ENCODE results near the gene DNAJC5G.

- TF ChIP-seq CTCF (conservative IDR thresholded peaks at IDR 0.05 in 1 of 2, IDR thresholded peaks at IDR 0.05 in 1 of 2; ENCODE audit: low read depth in 1 of 2, low read length in 2 of 2), result no peak
- TF ChIP-seq EZH2 (IDR thresholded peaks at IDR 0.05; ENCODE audit: low read length, missing control alignments), result no peak
These were observed 48.5 kb downstream of the DNAJC5G start for GRCh38 chr2:27323596-27324285.

All from fibroblast of lung (primary cell).